ENCODE results near the gene TXN2. TPM values are rescaled to one million over a fixed set of nuclear protein-coding genes. Genes with fewer than 3 reads are reported as not detected.

The TXN2 gene
- total RNA-seq, 1 donor from 2014 or later: 16.2 TPM

DNA sequence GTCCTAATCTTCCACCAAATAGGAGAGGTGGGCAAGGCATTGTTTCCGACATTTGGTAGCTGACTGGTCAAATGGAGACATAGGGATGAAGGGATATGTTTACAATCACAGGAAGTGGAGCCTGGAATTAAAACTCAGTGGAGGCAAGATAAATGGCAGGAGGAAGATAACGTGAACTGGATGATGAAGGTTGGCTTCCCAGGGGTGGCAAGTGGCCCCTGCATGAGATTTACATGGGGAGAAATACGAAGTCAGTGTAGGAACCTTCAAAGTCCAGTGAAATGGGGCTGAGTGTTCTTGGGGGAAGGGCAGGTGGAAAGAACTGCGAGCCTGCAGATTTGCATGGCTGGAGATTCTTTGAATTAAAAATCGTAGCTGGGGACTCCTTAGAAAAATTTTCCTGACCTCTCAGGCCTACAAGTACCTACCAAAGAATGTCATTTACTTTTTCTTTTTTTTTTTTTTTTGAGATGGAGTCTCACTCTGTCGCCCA is 26.1 kb upstream of the TXN2 start:
- peaks cover 6 to 13% of the 10 kb centered on the region in 2 donors for H3K4me1 ChIP-seq
- H3K4me3 ChIP-seq: peak overlapping the region in 1 of 2 donors; percentile 71
- peaks cover 23 to 29% of the 10 kb centered on the region in 2 donors for H3K36me3 ChIP-seq
- TF ChIP-seq, protein P1, sequence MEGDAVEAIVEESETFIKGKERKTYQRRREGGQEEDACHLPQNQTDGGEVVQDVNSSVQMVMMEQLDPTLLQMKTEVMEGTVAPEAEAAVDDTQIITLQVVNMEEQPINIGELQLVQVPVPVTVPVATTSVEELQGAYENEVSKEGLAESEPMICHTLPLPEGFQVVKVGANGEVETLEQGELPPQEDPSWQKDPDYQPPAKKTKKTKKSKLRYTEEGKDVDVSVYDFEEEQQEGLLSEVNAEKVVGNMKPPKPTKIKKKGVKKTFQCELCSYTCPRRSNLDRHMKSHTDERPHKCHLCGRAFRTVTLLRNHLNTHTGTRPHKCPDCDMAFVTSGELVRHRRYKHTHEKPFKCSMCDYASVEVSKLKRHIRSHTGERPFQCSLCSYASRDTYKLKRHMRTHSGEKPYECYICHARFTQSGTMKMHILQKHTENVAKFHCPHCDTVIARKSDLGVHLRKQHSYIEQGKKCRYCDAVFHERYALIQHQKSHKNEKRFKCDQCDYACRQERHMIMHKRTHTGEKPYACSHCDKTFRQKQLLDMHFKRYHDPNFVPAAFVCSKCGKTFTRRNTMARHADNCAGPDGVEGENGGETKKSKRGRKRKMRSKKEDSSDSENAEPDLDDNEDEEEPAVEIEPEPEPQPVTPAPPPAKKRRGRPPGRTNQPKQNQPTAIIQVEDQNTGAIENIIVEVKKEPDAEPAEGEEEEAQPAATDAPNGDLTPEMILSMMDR (IDR thresholded peaks at IDR 0.05): no peak
- peak overlapping the region; percentile 76 to 87 for H3K27ac ChIP-seq
- DNase-seq (ENCODE audit: low spot score in 2 of 2): no peak
- H3K27me3 ChIP-seq: no peaks in the 10 kb centered on the region
- intact Hi-C loops (cut with DNase I): no loop called here
- H3K9me3 ChIP-seq: no peaks in the 10 kb centered on the region

DNA sequence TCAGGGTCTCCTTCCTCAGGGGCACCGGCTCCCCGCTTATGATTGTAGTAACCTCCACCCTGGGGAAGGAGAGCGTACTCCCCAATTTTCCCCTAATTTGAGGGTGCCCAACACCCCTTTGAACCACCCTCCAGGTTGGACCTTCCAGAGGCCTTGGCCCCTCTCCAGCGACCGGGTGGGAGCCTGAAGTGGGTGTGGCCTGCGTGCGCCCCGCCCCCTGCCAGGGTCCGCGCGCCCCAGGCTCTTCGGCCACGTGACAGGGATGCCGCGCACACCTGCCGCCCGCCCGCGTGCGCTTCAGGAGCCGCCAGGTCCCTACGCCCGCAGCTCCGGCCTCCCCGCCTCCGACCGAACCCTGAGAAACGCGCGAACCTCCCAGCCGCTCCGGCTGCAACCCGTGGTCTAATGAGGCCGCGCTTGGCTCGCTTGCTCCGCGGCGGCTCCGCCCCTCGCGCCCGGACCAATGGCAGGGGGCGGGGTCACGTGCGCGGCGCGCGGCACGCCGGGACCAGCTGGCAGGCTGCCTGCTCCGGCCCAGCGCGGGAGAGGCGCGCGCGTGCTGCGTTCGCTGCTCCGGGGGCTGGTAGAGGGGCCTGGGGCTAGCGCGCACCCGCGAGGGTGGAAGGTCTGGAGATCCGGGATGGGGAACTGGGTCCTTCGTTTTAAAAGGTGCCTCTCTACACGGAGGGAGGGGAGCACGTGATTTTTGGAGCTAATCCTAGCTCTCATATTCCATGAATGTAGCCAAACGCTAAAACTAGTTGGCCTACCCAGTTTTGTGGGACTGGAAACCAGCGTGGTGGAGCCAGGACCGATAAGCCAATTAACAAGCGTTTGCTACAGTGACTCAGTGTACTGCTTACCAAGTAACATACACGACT is 25.4 kb upstream of the TXN2 start, which contains the start of gene FOXRED2:
FOXRED2 (minus strand) TSS at position 404 of the 881 bp plus-strand sequence. CDS start 618 bp downstream, outside the sequence.
- H3K9me3 ChIP-seq: no peaks in the 10 kb centered on the region
- DNase-seq (ENCODE audit: low spot score in 2 of 2): peak; percentile 43 to 92
- peak within 1 kb of the TSS; percentile 76 to 87 for H3K27ac ChIP-seq
- H3K4me1 ChIP-seq: peaks cover 6 to 13% of the 10 kb centered on the region in 2 donors
- H3K27me3 ChIP-seq: no peaks in the 10 kb centered on the region
- peak within 1 kb of the TSS; percentile 70 to 71 for H3K4me3 ChIP-seq
- intact Hi-C loops (cut with DNase I): no loop called here
- TF ChIP-seq, protein P1 (IDR thresholded peaks at IDR 0.05): no peak
- peaks cover 17 to 23% of the 10 kb centered on the region in 2 donors for H3K36me3 ChIP-seq

DNA sequence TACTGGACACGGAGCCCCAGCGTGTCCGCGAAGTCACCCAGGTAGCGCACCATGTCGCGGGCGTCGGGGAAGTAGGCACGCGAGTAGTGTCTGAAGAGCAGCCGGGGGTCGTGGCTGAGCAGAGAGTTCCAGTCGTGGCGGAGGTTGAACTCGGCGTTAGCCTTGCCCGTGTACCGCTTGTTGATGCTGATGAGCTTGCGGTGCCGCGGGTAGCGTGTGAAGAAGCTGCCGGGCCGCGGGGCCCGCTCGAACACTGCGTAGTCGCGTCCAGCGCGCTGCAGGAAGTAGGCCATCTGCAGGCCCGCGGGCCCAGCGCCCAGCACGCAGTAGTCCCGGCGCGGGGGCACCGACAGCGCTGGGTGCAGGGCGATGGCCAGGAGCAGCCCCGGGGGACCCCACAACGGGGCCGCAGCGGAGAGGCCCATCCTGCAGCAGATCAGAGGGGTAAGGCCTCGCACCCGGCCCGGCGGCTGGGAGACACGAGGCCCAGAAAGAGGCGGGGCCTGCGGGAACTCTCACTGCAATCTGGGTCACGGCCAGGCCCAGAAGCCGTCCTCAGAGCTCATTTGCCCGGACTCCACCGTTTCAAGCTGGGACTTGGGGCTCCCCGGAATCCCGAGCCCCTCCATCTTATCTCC is 24.7 kb upstream of the TXN2 start:
- Histone ChIP-seq H3K4me1 (peaks cover 6 to 13% of the 10 kb centered on the region in 2 donors), H3K27ac (peak overlapping the region; percentile 76 to 87), H3K27me3 (no peaks in the 10 kb centered on the region), H3K36me3 (peaks cover 9 to 16% of the 10 kb centered on the region in 2 donors), H3K4me3 (peak overlapping the region; percentile 70 to 71), H3K9me3 (no peaks in the 10 kb centered on the region)
- intact Hi-C loops (cut with DNase I): no loop called here
- TF ChIP-seq, protein P1 (IDR thresholded peaks at IDR 0.05): no peak
- DNase-seq (ENCODE audit: low spot score in 2 of 2): no peak

DNA sequence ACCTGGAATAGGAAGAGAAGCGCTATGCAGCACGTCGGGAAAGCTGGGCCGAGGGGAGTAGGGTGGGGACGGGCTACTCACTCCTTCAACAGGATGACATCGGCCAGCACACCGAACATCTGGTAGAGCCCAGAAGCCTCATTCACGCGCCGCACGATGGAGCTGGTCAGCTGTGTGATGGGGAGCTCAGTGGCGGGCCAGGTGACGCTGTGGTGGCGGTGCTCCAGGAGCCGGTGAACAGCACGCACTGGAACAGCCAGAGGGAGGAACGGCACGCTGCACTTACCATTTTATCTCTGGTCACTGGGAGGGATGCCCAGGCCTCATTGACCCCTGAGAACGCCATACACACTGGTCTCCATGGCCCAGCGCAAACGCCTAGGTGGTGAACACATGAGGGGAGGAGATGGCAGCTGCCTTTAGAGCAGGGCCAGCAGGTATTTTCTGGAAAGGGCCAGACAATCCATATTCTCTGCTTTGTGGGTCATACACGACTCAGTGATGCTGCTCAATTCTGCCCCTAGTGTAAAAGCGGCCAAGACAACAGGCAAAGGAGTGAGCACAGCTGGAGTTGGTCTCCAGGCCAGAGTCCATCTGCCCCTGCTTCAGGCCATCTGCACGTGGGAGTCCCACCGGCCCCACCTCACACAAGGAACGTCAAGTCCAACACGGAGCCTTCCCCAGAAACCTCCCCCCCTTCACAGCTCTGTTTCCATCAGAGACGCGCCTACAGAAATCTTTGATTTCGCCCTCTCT is 16.6 kb upstream of the TXN2 start:
- Histone ChIP-seq H3K36me3 (peaks cover 7 to 29% of the 10 kb centered on the region in 2 donors), H3K4me1 (no peaks in the 10 kb centered on the region), H3K9me3 (no peaks in the 10 kb centered on the region), H3K4me3 (no peak overlapping the region), H3K27me3 (no peaks in the 10 kb centered on the region), H3K27ac (no peak overlapping the region)
- intact Hi-C loops (cut with DNase I): no loop called here
- no peak for DNase-seq (ENCODE audit: low spot score in 2 of 2)
- TF ChIP-seq, protein P1 (IDR thresholded peaks at IDR 0.05): no peak

DNA sequence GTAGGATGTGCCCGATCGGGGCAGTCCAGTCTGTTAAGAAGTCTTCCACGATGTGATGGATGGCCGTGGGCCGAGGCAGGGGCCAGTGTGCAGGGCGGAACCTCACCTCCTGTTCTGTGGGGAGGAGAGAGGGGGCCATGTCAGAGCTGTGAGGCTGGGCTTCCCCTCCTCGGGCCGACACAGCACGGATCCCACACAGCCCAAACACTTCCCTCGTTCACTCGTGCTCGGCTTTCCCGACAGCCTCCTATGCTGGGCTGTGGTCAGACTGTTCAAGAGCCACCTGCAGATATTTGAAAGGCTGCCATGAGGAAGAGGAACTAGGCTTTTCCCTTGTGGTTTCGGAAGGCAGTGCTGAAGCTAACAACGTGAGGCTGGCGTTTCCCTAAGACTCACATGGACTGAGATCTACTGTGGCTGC is 12.3 kb upstream of the TXN2 start:
- Histone ChIP-seq H3K27me3 (no peaks in the 10 kb centered on the region), H3K9me3 (no peaks in the 10 kb centered on the region), H3K27ac (no peak overlapping the region), H3K36me3 (peaks cover 9 to 48% of the 10 kb centered on the region in 2 donors), H3K4me3 (no peak overlapping the region), H3K4me1 (no peaks in the 10 kb centered on the region)
- TF ChIP-seq, protein P1 (IDR thresholded peaks at IDR 0.05): no peak
- intact Hi-C loops (cut with DNase I): no loop called here
- no peak for DNase-seq (ENCODE audit: low spot score in 2 of 2)

All from ascending aorta (tissue), 2 donors.